KMS-11 (cell line): ENCODE results near the gene SAMD10.
A peak's percentile ranks its signal among the peaks of the same experiment; 100 is the strongest.

Experiments
- H2AFZ ChIP-seq: fragments of 200-600 bp; sonication (generic); 2 replicates; pipeline ENCODE4 v1.6.1; 2016; ENCODE audit warnings: antibody characterized with exemption, mixed run types, low read depth
- H3K27ac ChIP-seq: fragments of 200-600 bp; sonication (generic); 2 replicates; pipeline ENCODE4 v1.6.1; 2016; ENCODE audit warnings: mild to moderate bottlenecking, mixed run types
- H3K27me3 ChIP-seq: fragments of 200-600 bp; sonication (generic); 2 replicates; pipeline ENCODE4 v1.6.1; 2017; ENCODE audit warnings: mild to moderate bottlenecking, low read depth, mixed run types, moderate library complexity; ENCODE audit not compliant: insufficient read depth
- H3K36me3 ChIP-seq: fragments of 200-600 bp; sonication (generic); 2 replicates; pipeline ENCODE4 v1.6.1; 2017; ENCODE audit warnings: mild to moderate bottlenecking, mixed run types; ENCODE audit not compliant: insufficient read depth
- H3K4me1 ChIP-seq: fragments of 200-600 bp; sonication (generic); 2 replicates; pipeline ENCODE4 v1.6.1; 2016; ENCODE audit warnings: mild to moderate bottlenecking, low read depth, mixed run types; ENCODE audit not compliant: poor library complexity, severe bottlenecking
- H3K4me2 ChIP-seq: fragments of 200-600 bp; sonication (generic); 2 replicates; pipeline ENCODE4 v1.7.0; 2016; ENCODE audit warnings: mild to moderate bottlenecking, mixed run types
- H3K4me3 ChIP-seq: fragments of 200-600 bp; sonication (generic); IDR thresholded peaks from 2 replicates; pipeline ENCODE4 v1.6.1; 2017; ENCODE audit warnings: low read depth, low read length, mixed read lengths; ENCODE audit not compliant: insufficient read depth
- H3K79me2 ChIP-seq: fragments of 200-600 bp; sonication (generic); 2 replicates; pipeline ENCODE4 v1.6.1; 2016; ENCODE audit warnings: low read depth, mixed run types; ENCODE audit not compliant: insufficient read depth
- H3K9ac ChIP-seq: fragments of 200-600 bp; sonication (generic); 2 replicates; pipeline ENCODE4 v1.6.1; 2016; ENCODE audit warnings: mild to moderate bottlenecking, mixed run types
- H4K20me1 ChIP-seq: fragments of 200-600 bp; sonication (generic); 2 replicates; pipeline ENCODE4 v1.6.1; 2016; ENCODE audit warnings: mild to moderate bottlenecking, mixed run types; ENCODE audit not compliant: insufficient read depth
- CTCF ChIP-seq: fragments of 200-600 bp; sonication (generic); conservative IDR thresholded peaks from 2 replicates; pipeline ENCODE4 v1.6.1; 2017; ENCODE audit warnings: low read depth, mild to moderate bottlenecking, antibody characterized with exemption, low read length, moderate library complexity, mixed read lengths

SAMD10 gene

GRCh38 chr20:63934271-63935068 lies 45.0 kb downstream of the SAMD10 start:
- H3K36me3 ChIP-seq: no peaks in the 10 kb centered on the region; the same call in 1 of the 2 replicates
- no peak overlapping the region for H2AFZ ChIP-seq
- no peak overlapping the region for H3K4me2 ChIP-seq
- H3K27ac ChIP-seq: no peak overlapping the region
- no peaks in the 10 kb centered on the region for H3K4me1 ChIP-seq
- no peak overlapping the region for H3K4me3 ChIP-seq
- no peaks in the 10 kb centered on the region for H3K27me3 ChIP-seq
- TF ChIP-seq CTCF: 0 out of 2 replicates have a peak, but pooled peaks have one; percentile 19
- H3K79me2 ChIP-seq: no peaks in the 10 kb centered on the region
- no peak overlapping the region for H3K9ac ChIP-seq
- no peaks in the 10 kb centered on the region for H4K20me1 ChIP-seq

GRCh38 chr20:63933646-63934045 lies 45.8 kb downstream of the SAMD10 start:
- H3K4me1 ChIP-seq: no peaks in the 10 kb centered on the region
- H3K27ac ChIP-seq: no peak overlapping the region
- H4K20me1 ChIP-seq: no peaks in the 10 kb centered on the region
- no peak overlapping the region for H2AFZ ChIP-seq
- no peak for TF ChIP-seq CTCF
- no peak overlapping the region for H3K9ac ChIP-seq
- H3K79me2 ChIP-seq: no peaks in the 10 kb centered on the region
- H3K36me3 ChIP-seq: peaks cover under 1% of the 10 kb centered on the region; the same call in 1 of the 2 replicates
- H3K4me3 ChIP-seq: no peak overlapping the region
- H3K27me3 ChIP-seq: no peaks in the 10 kb centered on the region
- no peak overlapping the region for H3K4me2 ChIP-seq

GRCh38 chr20:63932606-63933160 lies 46.8 kb downstream of the SAMD10 start:
- no peak for TF ChIP-seq CTCF
- no peak overlapping the region for H3K9ac ChIP-seq
- H3K4me1 ChIP-seq: no peaks in the 10 kb centered on the region
- no peaks in the 10 kb centered on the region for H3K27me3 ChIP-seq
- H3K27ac ChIP-seq: no peak overlapping the region
- no peaks in the 10 kb centered on the region for H4K20me1 ChIP-seq
- H3K79me2 ChIP-seq: no peaks in the 10 kb centered on the region
- no peak overlapping the region for H2AFZ ChIP-seq
- no peak overlapping the region for H3K4me3 ChIP-seq
- no peak overlapping the region for H3K4me2 ChIP-seq
- H3K36me3 ChIP-seq: peaks cover 6% of the 10 kb centered on the region; the same call in 1 of the 2 replicates

GRCh38 chr20:63931735-63932134 lies 47.7 kb downstream of the SAMD10 start:
- no peak for TF ChIP-seq CTCF
- H3K4me3 ChIP-seq: no peak overlapping the region
- H2AFZ ChIP-seq: no peak overlapping the region
- H3K79me2 ChIP-seq: no peaks in the 10 kb centered on the region
- no peaks in the 10 kb centered on the region for H4K20me1 ChIP-seq
- no peak overlapping the region for H3K27ac ChIP-seq
- H3K27me3 ChIP-seq: no peaks in the 10 kb centered on the region
- H3K9ac ChIP-seq: no peak overlapping the region
- H3K4me1 ChIP-seq: no peaks in the 10 kb centered on the region
- no peak overlapping the region for H3K4me2 ChIP-seq
- H3K36me3 ChIP-seq: peaks cover 6% of the 10 kb centered on the region; the same call in 1 of the 2 replicates
